ENCODE data around the gene DHRS3.
A peak's percentile ranks its signal among the peaks of the same experiment; 100 is the strongest.

The DHRS3 gene

GRCh38 chr1:12553963-12554362 is 64.0 kb downstream of the DHRS3 start:
- DNase-seq = no peak

DNA sequence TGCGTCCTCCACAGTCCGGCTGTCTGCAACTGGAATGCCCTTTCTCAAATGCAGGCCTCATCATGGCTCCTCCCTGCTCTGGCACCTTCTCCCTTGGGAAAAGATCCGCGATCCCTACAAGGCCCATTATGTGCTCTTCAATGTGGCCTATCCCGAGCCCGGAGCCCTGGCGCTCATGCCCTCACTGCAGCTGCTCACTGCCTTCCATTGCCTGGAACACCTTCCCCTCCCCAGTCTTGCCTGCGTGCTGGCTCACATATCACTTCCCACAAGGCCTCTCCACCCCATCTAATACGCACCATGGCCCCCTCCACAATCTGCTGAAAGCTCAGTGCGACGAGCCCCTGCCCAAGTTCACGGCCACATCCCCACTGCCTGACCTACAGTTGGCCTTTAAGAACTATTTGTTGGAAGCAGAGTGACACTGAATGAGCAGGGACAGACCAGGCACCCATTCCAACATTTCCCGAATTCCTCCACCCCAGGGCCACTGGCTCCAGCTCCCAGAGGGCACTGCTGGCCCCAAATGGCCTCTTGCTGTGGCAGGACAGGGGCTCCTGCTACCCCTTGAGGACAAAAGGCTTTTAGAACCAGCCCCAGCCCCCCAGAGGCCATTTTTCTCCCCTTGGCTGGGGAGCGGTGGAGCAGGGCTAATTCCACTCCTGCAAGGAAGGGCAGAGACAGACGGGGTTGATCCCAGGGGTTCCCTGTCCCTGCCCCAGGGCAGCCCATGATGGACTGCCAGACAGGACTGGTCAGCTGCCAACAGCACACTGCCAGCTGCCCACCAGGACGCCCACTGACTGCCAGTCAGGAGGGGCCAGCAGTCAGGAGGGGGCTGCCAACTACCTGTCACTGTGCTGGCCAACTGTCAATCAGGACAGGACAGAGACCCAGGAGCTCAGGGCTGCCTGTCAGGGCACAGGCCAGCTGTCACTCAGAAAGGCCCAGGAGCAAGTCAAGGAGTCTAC is 64.8 kb downstream of the DHRS3 start:
- peak; percentile 41 for DNase-seq

DNA sequence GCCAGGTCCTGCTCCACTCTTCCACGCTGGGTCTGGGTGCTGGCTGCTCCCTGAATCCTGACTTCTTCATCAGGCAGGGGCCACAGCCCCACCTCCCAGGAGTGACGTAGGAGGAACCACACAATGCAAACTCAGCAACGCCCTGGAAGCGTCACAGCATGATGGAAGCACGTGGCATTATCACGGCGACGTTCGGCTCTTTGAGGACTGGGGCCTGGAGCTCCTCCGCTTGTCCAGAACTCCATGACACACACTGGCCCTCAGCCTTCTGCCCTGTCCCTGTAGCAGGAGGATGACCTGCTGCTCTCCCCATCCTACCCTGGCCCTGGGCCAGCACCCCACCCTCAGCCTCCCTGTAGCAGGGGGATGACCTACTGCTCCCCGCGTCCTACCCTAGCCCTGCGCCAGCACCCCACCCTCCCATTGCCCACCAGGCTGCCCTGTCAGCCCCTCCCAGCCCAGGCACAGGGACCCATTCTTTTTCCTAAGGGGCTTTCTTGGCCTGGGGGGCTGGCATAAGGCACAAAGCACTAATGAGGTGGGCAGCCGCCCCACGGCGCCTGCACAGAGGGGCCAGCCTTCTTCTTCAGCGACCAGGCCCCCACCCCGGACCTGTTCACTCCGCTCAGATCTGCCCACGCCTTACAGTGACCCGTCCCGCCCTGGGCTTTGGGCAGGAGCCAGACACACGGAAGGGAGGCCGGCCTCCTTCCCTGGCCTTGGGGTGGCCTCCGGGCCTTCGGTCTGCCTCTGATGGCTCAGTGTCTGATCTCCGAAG is 65.7 kb downstream of the DHRS3 start:
- DNase-seq = no peak

DNA sequence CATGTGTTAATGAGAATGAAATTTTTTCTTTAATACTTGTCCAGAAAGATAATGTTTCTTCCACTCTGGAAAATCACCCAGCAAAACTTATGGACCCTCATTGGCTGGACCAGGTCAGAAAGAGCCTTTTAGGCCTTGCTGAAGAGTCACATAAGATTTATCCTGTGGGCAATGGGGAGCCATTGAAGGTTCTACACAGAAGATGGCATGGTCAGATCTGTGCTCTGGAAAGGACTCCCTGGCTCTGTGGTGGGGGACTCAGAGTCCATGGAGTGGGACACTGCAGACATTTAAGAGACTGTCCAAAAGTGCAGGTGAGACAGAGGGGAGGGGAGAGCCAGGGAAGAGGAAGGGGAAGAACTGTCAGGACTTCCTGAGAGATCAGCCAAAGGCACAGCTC is 66.4 kb downstream of the DHRS3 start:
- DNase-seq = no peak

DNA sequence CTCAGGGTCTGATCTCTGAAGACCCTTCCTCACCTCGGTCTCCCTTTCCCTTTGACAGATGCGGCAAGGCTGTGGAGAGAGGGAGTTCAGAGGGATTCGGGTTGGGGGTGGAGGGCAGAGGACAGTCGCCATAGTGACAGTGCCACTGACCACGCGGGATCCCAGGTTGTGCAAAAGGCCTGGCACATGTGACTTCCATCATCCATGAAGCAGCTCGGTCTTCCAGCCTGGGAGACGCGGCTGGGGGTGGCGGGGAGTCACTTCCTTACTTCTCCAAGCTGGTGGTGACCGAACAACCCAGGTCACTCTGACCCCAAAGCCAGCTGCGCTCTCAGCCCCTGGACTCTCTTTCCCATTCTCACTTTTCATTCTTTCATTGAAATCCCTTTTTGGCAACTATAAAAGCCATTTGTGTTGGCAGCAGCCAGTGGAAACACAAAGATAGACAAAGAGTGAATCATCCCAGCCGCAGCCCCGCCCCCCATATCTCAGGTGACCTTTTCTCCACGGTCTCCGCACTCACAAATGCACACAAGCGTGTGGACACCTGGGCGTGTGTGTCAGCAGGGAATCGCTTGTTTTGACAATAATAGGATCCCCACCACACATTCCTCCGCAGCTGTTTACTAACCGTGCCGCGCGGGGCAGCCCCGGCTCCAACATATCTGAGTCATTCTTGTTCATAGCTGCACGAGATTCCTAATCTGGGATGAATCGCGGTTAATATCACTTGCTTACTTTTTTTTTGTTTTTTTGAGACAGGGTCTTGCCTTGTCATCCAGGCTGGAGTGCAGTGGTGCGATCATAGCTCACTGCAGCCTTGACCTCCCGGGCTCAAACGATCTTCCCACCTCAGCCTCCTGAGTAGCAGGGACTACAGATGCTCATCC is 68.3 kb downstream of the DHRS3 start:
- peak; percentile 75 for DNase-seq

DNA sequence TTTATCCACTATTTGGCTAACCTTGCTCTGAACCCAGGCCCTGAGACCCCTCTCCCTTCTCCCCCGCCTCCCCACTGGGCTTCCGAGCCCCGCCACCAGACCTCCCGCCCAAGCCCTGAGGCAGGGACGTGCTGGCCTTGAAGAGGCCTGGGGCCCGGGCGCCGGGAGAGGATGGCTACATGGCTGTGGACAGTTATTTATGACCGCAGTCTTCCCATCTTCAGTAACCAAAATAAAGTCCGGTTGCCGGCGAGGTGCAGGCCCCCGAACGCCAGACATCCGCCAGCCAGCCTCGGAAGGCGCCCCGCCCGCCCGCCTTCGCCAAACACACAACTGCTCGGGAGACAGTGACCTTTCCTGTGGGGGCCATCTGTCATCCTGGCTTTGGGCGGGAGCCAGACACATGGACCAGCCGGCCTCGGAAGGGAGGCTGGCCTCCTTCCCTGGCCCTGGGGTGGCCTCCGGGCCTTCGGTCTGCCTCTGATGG is 69.0 kb downstream of the DHRS3 start:
- DNase-seq = peak; percentile 76

- DNase-seq = no peak
Observed at GRCh38 chr1:12548279-12548972, 69.6 kb downstream of the DHRS3 start.

- no peak for DNase-seq
Observed at GRCh38 chr1:12547586-12548225, 70.3 kb downstream of the DHRS3 start.

GRCh38 chr1:12546771-12547585 is 71.0 kb downstream of the DHRS3 start:
- DNase-seq = no peak

- no peak for DNase-seq
Observed at GRCh38 chr1:12544992-12545391, 73.0 kb downstream of the DHRS3 start.

DNA sequence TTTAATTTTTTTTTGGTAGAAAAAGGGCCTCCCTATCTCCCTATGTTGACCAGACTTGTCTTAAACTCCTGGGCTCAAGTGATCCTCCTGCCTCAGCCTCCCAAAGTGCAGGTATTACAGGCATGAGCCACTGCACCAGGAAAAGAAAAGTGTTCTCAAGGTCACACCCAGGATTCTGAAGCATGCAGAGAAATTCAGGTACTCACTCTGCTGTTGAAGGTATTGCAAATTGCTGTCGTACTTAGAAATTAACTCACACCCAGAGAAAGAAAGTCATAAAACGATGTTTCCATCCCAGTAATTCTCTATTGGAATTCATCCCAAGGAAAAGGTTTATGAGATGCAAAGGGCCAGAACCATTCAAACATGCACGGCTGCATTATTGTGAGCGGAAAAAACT is 73.7 kb downstream of the DHRS3 start:
- DNase-seq = no peak

- DNase-seq = no peak
Observed at GRCh38 chr1:12543740-12544154, 74.3 kb downstream of the DHRS3 start.

DNA sequence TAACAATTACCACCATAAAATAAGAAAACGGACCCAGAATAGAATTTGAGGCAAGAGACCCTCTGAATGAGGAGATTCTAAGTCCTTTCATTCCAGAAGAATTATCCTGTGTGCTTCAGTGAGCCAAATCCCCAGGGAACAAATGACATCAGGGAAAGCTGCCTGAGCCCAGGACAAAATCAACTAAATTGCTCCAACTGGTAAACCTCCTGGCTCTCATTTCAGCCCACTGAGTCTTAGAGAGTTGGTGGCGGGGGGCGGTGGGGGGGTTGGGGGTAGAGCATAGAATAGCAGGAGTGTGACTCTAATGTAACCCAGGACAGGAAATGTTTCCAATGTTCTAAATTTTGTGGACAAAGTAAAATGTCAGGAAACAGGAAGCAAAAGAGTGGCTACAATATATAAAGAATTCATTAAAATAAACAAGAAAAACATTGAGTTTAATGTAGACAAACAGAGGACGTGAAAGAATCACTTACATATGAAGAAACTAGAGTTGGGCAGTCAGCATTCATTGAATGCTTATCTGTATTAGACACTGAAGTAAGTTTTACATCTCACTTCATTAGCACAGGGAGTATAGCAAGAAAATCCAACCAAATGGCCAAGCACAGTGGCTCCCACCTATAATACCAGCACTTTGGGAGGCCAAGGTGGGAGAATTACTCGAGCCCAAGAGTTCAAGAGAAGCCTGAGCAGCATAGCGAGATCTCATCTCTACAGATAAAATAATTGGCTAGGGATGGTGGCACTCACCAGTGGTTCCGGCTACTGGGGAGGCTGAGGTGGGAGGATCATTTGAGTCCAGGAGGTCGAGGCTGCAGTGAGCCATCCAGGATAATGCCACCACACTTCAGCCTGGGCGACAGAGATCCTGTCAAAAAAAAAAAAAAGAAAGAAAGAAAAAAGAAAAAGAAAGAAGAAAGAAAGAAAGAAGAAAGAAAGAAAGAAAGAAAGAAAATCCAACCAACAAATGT is 75.1 kb downstream of the DHRS3 start:
- DNase-seq = no peak

- DNase-seq = no peak
Observed at GRCh38 chr1:12542138-12542465, 75.9 kb downstream of the DHRS3 start.

DNA sequence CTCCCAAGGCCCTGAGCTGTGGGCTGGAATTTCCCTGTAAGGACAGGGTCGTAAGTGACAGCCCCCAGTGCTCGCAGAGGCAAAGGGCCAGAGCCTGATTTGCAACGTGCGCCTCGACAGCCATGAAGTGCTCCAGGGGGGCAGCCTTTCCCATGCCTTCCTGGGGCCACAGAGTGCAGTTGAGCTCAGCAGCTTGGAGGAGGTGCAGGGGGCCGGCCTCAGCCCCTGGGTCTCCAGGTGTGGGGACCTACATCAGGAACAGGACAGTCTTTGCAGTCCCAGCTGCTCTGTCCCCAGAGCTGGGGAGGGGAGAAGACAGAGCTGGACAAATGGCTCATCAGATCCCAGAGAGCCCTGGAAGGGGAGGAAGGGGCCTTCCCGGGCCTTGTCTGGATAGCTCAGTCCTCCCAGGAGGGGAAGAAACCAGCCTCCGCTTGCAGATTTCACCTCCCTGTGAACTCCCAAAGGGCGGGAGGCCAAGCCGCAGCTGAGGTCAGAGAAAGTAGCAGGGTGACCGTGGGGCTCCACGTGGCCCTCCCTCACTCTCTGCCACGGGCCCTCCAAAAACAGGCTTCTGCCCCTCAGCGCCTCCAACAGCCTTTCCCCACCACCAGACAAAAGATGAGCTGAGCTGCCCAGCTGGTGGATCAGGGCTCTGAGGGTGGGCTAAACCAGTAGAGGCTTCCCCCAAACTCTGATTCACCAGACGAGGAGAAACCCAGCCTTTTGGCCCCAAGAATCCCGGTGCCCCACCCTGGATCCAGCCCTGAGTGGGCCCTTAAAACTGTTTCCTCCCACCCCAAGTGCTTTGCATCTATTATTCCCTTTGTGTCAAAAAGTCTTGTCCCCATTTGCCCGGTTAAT is 76.5 kb downstream of the DHRS3 start:
- DNase-seq = peak; percentile 71

DNA sequence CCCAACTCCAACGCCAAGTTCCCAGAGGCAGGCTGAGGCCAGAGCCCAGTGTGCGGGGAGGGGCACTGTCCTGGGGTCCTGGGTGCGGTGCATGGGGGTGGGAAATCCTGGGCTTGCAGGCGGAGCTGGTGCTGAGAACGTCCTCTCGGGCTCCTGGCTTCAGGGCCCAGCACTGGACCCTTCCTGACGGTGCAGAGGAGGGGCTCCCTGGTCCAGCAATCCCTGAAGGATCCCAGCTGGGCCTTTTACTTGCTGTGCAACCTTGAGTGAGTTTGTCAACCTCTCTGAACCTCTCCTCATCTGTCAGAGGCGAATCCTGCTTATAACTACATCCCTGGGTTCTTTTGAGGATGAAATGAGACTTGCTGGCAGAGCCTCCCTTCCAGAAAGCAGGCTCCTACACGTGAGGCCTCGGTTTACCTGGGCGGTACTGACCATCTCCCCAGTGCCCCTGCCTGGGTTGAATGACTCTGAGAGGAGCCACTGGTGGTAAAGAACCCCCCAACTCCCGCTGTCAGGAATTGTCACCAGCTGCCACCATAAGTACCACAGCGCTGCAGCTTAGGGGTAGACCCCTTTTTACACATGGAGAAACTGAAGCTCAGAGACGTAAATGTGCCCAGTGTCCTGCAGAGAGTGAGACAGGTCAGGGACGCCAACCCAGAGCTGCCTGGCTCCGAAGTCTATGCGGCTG is 77.3 kb downstream of the DHRS3 start:
- DNase-seq = no peak

Measured in right kidney (tissue), 1 donor.